Neural crest cell (in vitro differentiated cells): ENCODE measurements around the gene CDH13. TPM values are rescaled to one million over a fixed set of nuclear protein-coding genes. Genes with fewer than 3 reads are reported as not detected.

Source experiments
- DNase-seq: peaks from one replicate; pipeline ENCODE4 v3.0.0; 2021; ENCODE audit warnings: low read depth, mixed read lengths, low spot score
- H3K27ac Mint-ChIP-seq: one replicate; pipeline ENCODE4 v1.8.0; 2021; ENCODE audit warnings: mild to moderate bottlenecking, mixed read lengths; ENCODE audit not compliant: unreplicated experiment
- H3K27me3 Mint-ChIP-seq: 2 replicates; pipeline ENCODE4 v1.8.0; 2021; ENCODE audit warnings: low read depth, mild to moderate bottlenecking, mixed read lengths
- H3K36me3 Mint-ChIP-seq: 2 replicates; pipeline ENCODE4 v1.8.0; 2021; ENCODE audit warnings: low read depth, mild to moderate bottlenecking, mixed read lengths
- H3K4me1 Mint-ChIP-seq: 2 replicates; pipeline ENCODE4 v1.8.0; 2021; ENCODE audit warnings: mixed read lengths
- H3K4me3 Mint-ChIP-seq: one replicate; pipeline ENCODE4 v1.8.0; 2021; ENCODE audit warnings: mild to moderate bottlenecking, mixed read lengths
- H3K9me3 Mint-ChIP-seq: 2 replicates; pipeline ENCODE4 v1.8.0; 2021; ENCODE audit warnings: mixed read lengths
- total RNA-seq: library from RNA; stranded (reverse); gene quantifications from 2 replicates; pipeline ENCODE4 v1.2.1, GENCODE V29; 2021
- TF ChIP-seq, protein P1 (sequence below): fragments of 200-600 bp; sonication (generic); conservative IDR thresholded peaks from 2 replicates; pipeline ENCODE4 v1.5.0; 2021; ENCODE audit warnings: antibody characterized with exemption, mild to moderate bottlenecking

The CDH13 gene
- total RNA-seq, 1 donor from 2014 or later = 1.1 TPM

GRCh38 chr16:83541231-83541630 lies 914.5 kb downstream of the CDH13 start:
- TF ChIP-seq, protein P1, sequence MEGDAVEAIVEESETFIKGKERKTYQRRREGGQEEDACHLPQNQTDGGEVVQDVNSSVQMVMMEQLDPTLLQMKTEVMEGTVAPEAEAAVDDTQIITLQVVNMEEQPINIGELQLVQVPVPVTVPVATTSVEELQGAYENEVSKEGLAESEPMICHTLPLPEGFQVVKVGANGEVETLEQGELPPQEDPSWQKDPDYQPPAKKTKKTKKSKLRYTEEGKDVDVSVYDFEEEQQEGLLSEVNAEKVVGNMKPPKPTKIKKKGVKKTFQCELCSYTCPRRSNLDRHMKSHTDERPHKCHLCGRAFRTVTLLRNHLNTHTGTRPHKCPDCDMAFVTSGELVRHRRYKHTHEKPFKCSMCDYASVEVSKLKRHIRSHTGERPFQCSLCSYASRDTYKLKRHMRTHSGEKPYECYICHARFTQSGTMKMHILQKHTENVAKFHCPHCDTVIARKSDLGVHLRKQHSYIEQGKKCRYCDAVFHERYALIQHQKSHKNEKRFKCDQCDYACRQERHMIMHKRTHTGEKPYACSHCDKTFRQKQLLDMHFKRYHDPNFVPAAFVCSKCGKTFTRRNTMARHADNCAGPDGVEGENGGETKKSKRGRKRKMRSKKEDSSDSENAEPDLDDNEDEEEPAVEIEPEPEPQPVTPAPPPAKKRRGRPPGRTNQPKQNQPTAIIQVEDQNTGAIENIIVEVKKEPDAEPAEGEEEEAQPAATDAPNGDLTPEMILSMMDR = no peak
- DNase-seq = no peak
- Mint-ChIP-seq H3K4me1 (no peaks in the 10 kb centered on the region), H3K27me3 (peaks cover 34% of the 10 kb centered on the region), H3K9me3 (peaks cover 4% of the 10 kb centered on the region), H3K4me3 (no peak overlapping the region), H3K36me3 (no peaks in the 10 kb centered on the region), H3K27ac (no peak overlapping the region)

DNA sequence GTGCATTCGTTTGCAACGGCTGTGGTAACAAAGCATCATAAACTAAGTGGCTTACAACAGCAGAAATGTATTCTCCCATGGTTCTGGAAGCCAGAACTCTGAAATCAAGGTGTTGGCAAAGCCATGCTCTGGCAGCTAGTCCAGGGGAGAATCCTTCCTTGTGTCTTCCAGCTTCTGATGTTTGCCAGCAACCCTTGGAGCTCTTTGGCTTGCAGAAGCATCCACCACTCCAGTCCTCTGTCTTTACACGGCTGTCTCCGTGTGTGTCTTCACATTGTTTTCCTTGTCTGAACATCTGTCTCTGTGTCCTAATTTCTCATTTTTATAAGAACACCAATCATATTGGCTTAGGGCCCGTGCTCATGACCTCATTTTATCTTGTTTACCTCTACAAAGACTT lies 915.7 kb downstream of the CDH13 start:
- no peak for DNase-seq
- no peak overlapping the region for H3K4me3 Mint-ChIP-seq
- H3K9me3 Mint-ChIP-seq = peaks cover 4% of the 10 kb centered on the region
- peaks cover 30% of the 10 kb centered on the region for H3K27me3 Mint-ChIP-seq
- TF ChIP-seq, protein P1 = no peak
- H3K36me3 Mint-ChIP-seq = no peaks in the 10 kb centered on the region
- H3K4me1 Mint-ChIP-seq = no peaks in the 10 kb centered on the region
- H3K27ac Mint-ChIP-seq = no peak overlapping the region

GRCh38 chr16:83549316-83550182 lies 922.8 kb downstream of the CDH13 start:
- Mint-ChIP-seq H3K9me3 (peaks cover 12% of the 10 kb centered on the region), H3K36me3 (no peaks in the 10 kb centered on the region), H3K4me3 (no peak overlapping the region), H3K4me1 (peaks cover 6% of the 10 kb centered on the region), H3K27ac (no peak overlapping the region), H3K27me3 (peaks cover 35% of the 10 kb centered on the region)
- TF ChIP-seq, protein P1 = no peak
- DNase-seq = no peak

DNA sequence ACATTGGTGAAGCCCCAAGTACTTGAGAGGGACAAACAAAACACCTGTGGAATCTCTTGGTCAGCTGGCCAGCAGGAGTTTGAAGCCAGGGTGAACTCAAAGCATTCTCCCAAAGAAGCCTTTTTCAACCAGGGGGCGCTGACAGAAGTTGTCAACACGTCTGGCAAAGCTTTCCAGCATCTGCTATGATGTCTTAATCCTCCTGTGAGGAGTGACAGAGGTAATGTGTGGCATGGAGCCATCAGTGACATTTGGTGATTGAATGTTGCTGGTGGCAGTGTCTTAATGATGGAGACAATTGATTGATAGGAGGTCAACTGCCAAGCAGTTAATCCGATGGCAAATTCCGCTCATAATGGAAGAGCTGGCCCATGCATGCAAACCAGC lies 923.4 kb downstream of the CDH13 start:
- Mint-ChIP-seq H3K9me3 (peaks cover 12% of the 10 kb centered on the region), H3K36me3 (no peaks in the 10 kb centered on the region), H3K4me1 (peaks cover 10% of the 10 kb centered on the region), H3K27me3 (peaks cover 32% of the 10 kb centered on the region), H3K4me3 (no peak overlapping the region), H3K27ac (no peak overlapping the region)
- DNase-seq = no peak
- TF ChIP-seq, protein P1 = no peak

- Mint-ChIP-seq H3K9me3 (peaks cover 9% of the 10 kb centered on the region), H3K36me3 (no peaks in the 10 kb centered on the region), H3K27ac (no peak overlapping the region), H3K4me3 (no peak overlapping the region), H3K27me3 (peaks cover 27% of the 10 kb centered on the region), H3K4me1 (peaks cover 10% of the 10 kb centered on the region)
- no peak for DNase-seq
- TF ChIP-seq, protein P1 = no peak
Observed at GRCh38 chr16:83552228-83552627, 925.5 kb downstream of the CDH13 start.
